Measurements from ENCODE around the gene TLK1.

TLK1 gene

GRCh38 chr2:170950221-170950761 lies 210.4 kb downstream of the TLK1 start:
- TF ChIP-seq ZFX (IDR thresholded peaks at IDR 0.05; ENCODE audit: borderline replicate concordance) = no peak
- no peak overlapping the region for H3K27ac ChIP-seq

GRCh38 chr2:170949415-170949814 lies 211.3 kb downstream of the TLK1 start:
- no peak for TF ChIP-seq CTCF (IDR thresholded peaks at IDR 0.05)
- no peak for TF ChIP-seq ZFX (IDR thresholded peaks at IDR 0.05; ENCODE audit: borderline replicate concordance)
- no peak overlapping the region for H3K27ac ChIP-seq

- no peak overlapping the region for H3K27ac ChIP-seq
- no peak for TF ChIP-seq ZFX (IDR thresholded peaks at IDR 0.05; ENCODE audit: borderline replicate concordance)
- no peak for TF ChIP-seq CTCF (IDR thresholded peaks at IDR 0.05)
Observed at GRCh38 chr2:170944545-170944944, 216.1 kb downstream of the TLK1 start.

GRCh38 chr2:170943596-170943995 lies 217.1 kb downstream of the TLK1 start:
- no peak for TF ChIP-seq ZFX (IDR thresholded peaks at IDR 0.05; ENCODE audit: borderline replicate concordance)
- TF ChIP-seq CTCF (IDR thresholded peaks at IDR 0.05) = no peak

GRCh38 chr2:170943041-170943440 lies 217.7 kb downstream of the TLK1 start:
- no peak overlapping the region for H3K27ac ChIP-seq
- TF ChIP-seq ZFX (IDR thresholded peaks at IDR 0.05; ENCODE audit: borderline replicate concordance) (no peak), CTCF (IDR thresholded peaks at IDR 0.05) (no peak)

More at GRCh38 chr2:170943596-170943995, 217.1 kb downstream of the TLK1 start:
- no peak overlapping the region for H3K27ac ChIP-seq

- TF ChIP-seq ZFX (IDR thresholded peaks at IDR 0.05; ENCODE audit: borderline replicate concordance) (no peak), CTCF (IDR thresholded peaks at IDR 0.05) (no peak)
- H3K27ac ChIP-seq = no peak overlapping the region
Observed at GRCh38 chr2:170942615-170943014, 218.1 kb downstream of the TLK1 start.

All from 22Rv1 (cell line).